Lower leg skin (tissue), 3 donors: ENCODE data around the gene ALDH1A3.

Experiments used
- POLR2A ChIP-seq, 2 donors: fragments of 450-650 bp; IDR thresholded peaks; one replicate each; pipeline ENCODE4 v1.6.1; 2016 to 2017; ENCODE audit warnings: antibody characterized with exemption in 2 of 2, mild to moderate bottlenecking in 1 of 2, moderate library complexity in 1 of 2
- TF ChIP-seq, protein P1 (sequence below), 3 donors: fragments of 450-650 bp; IDR thresholded peaks; one replicate each; pipeline ENCODE4 v1.5.1; 2016; ENCODE audit warnings: antibody characterized with exemption in 3 of 3, mild to moderate bottlenecking in 3 of 3, moderate library complexity in 2 of 3

DNA sequence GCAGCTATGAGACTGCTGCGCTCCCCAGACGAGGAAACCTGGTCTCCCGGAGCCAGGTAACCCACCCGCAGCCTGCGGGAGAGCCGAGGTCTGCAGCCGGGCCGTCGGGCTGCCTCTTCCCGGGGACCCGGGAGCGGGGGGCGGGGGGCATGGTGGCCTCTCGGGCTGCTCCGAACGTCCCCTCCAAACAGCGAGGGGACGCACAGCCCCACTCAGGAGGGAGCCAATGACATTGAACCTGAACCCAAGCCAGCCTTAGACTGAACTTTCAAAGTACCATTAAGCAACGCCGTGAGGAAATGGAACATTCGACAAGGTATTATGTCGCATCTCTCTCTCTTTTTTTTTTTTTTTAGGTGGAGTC, 29.8 kb upstream of the ALDH1A3 start:
- TF ChIP-seq, protein P1, sequence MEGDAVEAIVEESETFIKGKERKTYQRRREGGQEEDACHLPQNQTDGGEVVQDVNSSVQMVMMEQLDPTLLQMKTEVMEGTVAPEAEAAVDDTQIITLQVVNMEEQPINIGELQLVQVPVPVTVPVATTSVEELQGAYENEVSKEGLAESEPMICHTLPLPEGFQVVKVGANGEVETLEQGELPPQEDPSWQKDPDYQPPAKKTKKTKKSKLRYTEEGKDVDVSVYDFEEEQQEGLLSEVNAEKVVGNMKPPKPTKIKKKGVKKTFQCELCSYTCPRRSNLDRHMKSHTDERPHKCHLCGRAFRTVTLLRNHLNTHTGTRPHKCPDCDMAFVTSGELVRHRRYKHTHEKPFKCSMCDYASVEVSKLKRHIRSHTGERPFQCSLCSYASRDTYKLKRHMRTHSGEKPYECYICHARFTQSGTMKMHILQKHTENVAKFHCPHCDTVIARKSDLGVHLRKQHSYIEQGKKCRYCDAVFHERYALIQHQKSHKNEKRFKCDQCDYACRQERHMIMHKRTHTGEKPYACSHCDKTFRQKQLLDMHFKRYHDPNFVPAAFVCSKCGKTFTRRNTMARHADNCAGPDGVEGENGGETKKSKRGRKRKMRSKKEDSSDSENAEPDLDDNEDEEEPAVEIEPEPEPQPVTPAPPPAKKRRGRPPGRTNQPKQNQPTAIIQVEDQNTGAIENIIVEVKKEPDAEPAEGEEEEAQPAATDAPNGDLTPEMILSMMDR (IDR thresholded peaks at IDR 0.05) = no peak
- TF ChIP-seq POLR2A (IDR thresholded peaks at IDR 0.05) = no peak
